HEK293T (cell line): Measurements from ENCODE around the gene CA7.

Source experiments
- FOXA1 ChIP-seq: fragments of 450-650 bp; IDR thresholded peaks from 2 replicates; pipeline ENCODE4 v1.6.1; 2016; ENCODE audit warnings: mild to moderate bottlenecking
- FOXK2 ChIP-seq: fragments of 450-650 bp; IDR thresholded peaks from 2 replicates; pipeline ENCODE4 v1.6.1; 2016; ENCODE audit warnings: mild to moderate bottlenecking
- L3MBTL2 ChIP-seq: fragments of 450-650 bp; conservative IDR thresholded peaks from 2 replicates; pipeline ENCODE4 v1.6.1; 2016; ENCODE audit warnings: mild to moderate bottlenecking
- NFRKB ChIP-seq: fragments of 450-650 bp; IDR thresholded peaks from 2 replicates; pipeline ENCODE4 v1.6.1; 2016; ENCODE audit warnings: mild to moderate bottlenecking, moderate library complexity
- SP1 ChIP-seq: fragments of 450-650 bp; IDR thresholded peaks from 2 replicates; pipeline ENCODE4 v1.6.1; 2017
- TARDBP ChIP-seq: fragments of 450-650 bp; IDR thresholded peaks from 2 replicates; pipeline ENCODE4 v1.6.1; 2016
- ZNF384 ChIP-seq: fragments of 450-650 bp; IDR thresholded peaks from 2 replicates; pipeline ENCODE4 v1.6.1; 2016

- TF ChIP-seq ZNF384 (no peak), NFRKB (no peak), TARDBP (no peak), L3MBTL2 (no peak), FOXA1 (no peak), SP1 (no peak), FOXK2 (no peak)
Measured at GRCh38 chr16:66856801-66857200, 12.6 kb downstream of the CA7 start.
